GM21447 (cell line): ENCODE measurements around the gene EMCN.
"Not testable (repeated sequence)": the region's sequence is repeated elsewhere in the genome, so short reads cannot be mapped to it uniquely, and the experiment has no call there.

Source experiments
- ATAC-seq: cut with Tn5 transposase; IDR thresholded peaks from one replicate; pipeline ENCODE4 v1.9.1; 2021; ENCODE audit not compliant: unreplicated experiment

Gene EMCN

DNA sequence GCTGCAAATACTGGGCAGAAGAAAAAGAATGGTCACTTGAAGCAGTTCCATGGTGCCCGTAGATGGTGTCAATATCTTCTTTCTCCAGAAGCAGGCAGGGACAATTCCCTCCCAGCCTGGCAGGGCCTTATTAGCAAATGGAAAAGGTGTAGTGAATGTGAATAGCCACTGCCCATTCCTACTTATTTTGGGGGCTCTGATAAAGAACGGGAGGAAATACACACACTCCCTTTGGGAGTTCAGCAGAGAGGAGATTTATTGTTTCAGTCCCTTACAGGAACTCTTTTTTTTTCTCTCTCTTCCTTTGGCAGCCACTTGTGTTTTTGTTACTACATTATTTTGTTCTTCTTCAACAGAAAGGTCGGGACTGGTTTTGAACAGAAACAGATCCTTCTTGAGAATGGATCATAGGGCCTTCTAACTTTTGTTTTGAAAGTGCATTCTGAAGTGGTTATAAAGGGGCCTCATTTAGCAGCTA lies at the start of gene EMCN:
TSS of gene EMCN (minus strand) at position 159 of the 478 bp plus-strand sequence. CDS start at position 51, 108 bp downstream.
- no peak for ATAC-seq

DNA sequence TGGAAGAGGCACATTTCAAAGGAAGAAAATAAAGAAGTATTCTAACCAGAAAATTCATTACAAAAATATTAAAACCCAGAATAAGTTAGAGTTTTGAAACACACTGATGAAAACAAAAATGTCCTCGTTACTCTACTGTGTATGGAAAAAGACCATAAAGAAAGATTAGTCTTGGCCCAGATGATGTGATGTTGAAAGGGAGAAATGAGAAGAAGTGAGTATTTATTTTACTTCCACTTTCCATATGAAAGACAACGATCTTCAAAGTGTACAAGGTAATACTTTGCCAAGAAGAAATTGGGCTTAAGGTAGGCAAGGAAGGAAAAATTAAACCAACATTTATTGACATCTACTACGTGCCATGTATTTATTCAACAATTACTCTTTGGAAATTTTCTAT lies 48.6 kb upstream of the EMCN start:
- ATAC-seq, result no peak

DNA sequence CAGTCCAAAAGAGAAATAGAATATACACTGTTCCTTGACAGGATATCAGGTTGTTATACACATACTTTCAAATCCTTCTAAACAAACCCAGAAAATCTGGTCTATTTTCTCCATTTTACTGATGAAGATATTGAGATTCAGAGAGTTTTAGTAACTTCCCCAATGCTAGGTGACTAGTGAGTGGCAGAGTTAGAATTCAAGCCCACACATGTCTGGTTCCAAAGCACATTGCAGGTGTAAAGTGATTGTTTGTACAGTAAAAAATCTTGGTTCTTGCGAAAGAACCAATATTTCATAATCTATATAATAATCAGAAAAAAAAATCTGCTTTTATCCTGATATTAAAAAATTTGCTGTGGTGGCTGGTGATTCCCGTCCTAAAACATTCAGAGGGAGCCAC lies 39.5 kb upstream of the EMCN start:
- no peak for ATAC-seq

DNA sequence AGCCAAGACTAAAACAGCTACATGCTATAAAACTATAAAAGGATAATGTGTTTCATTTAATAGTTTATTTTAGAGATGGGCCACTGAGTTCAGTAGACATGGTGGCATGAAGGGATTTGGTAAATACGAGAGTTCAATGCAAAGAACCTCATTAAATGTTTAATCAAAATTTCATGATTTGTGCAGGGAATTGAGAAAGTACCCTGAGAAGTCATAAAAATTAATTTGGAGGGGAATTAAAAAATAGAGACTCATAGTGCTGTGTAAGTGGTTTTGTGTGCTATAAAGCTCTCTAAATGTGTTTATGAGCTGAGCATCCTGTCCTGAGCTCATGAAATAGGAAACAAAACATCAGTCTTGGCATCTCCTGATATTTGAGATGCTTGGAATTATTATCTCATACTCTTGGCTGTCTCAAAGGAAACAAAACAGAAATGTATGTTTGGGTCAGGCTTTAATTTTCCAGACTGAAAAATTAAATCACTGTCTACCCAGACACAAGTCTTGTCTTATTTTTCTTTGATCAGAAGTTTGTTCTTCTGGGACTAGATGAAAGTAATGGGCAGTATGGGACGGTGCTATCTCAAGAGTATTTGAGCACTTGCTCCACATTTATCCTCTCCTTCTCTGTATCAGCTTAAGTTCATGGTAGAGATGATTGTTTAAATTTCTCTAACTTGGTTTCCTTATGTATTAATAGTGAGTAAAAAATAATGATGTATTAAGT lies 38.0 kb upstream of the EMCN start:
- no peak for ATAC-seq

- ATAC-seq, result no peak
These were observed 30.4 kb upstream of the EMCN start for GRCh38 chr4:100548200-100548560.

DNA sequence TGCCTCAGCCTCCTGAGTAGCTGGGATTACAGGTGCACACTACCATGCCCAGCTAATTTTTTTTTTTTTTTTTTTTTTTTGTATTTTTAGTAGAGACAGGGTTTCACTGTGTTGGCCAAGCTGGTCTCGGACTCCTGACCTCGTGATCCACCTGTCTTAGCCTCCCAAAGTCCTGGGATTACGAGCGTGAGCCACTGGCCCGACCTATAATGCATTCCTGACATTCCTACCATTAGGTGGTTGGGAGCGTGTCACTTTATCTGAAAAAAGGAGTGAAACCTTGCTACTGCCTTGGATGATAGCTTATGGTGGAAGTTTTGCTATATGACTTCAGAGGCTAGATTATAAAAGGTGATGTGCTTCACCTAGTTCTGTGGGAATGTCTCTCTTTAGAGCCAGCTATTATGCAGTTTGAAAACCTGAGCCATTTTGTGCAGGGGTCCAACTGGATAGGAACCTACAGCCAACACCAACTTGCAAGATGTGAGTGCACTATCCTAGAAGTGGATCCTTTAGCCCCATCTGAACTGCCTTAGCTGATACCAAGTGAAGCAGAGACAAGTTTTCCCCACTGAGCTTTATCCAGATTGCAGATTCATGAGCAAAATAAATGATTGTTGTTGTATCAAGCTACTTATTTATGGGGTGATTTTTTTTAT lies 29.8 kb upstream of the EMCN start:
- no peak for ATAC-seq

GRCh38 chr4:100545427-100545826 lies 27.6 kb upstream of the EMCN start:
- no peak for ATAC-seq

GRCh38 chr4:100540131-100540530 lies 22.3 kb upstream of the EMCN start:
- no peak for ATAC-seq

GRCh38 chr4:100539706-100540105 lies 21.9 kb upstream of the EMCN start:
- no peak for ATAC-seq

- no peak for ATAC-seq
These were observed 15.9 kb upstream of the EMCN start for GRCh38 chr4:100533741-100534140.

GRCh38 chr4:100530161-100530560 lies 12.3 kb upstream of the EMCN start:
- not testable (repeated sequence) for ATAC-seq

DNA sequence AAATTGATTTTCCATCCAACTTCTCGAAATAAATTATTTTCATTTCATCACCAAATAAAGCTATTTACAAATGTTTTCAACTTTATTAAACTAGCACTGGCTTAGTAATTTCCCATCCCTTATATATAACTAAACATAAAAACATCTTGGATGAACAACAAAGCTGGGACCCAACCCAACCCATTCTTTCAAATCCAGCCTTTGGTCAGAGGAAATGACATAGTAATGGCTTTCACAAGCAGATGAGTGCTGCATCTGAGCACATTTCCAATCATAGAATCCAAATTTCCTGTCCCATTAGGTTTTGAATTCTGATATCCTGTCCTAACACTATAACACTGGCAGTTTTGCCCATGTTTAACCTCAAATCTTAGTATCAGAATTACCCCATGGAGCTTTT lies 7.9 kb upstream of the EMCN start:
- no peak for ATAC-seq

DNA sequence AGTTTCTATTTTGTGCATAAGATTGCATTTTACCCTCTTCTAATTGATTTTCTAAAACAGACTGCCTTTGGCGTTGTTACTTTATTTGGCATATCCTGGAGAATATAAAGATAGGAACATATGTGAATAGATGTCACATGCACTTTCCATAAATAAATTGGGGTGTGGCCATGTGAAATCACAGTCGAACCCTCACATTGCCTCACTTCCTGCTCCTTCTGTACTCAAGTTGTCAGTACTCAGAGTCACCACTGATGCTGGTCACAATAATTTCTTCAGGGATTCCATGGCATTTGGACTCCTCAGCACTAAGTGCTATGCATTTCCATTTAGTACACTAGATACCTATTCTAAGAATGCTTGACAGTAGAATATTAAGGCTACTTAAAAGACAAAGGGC lies 1.4 kb upstream of the EMCN start:
- no peak for ATAC-seq

- ATAC-seq, result no peak
These were observed 1.6 kb downstream of the EMCN start for GRCh38 chr4:100516225-100516624.

GRCh38 chr4:100511896-100512295 lies 5.9 kb downstream of the EMCN start:
- no peak for ATAC-seq

- no peak for ATAC-seq
These were observed 7.3 kb downstream of the EMCN start for GRCh38 chr4:100510551-100510950.

DNA sequence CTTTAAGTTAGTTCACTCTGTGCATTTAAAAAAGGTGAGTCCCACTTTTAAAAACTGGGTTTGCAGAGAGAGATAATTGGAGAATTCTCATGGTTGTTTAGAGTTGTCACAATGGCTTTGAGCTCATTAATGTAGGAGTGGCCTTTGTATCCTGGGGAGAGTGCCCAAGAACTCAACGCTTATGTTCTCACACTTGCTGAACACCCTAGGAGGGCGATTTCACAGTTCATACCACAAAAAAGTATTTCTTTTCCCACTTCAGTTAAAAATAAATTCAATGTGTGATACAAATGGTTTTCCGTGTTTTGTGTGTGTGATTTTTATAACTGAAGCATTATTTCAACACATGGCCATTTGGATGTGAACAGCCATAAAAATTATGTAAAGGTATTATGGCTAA lies 8.4 kb downstream of the EMCN start:
- ATAC-seq, result no peak

DNA sequence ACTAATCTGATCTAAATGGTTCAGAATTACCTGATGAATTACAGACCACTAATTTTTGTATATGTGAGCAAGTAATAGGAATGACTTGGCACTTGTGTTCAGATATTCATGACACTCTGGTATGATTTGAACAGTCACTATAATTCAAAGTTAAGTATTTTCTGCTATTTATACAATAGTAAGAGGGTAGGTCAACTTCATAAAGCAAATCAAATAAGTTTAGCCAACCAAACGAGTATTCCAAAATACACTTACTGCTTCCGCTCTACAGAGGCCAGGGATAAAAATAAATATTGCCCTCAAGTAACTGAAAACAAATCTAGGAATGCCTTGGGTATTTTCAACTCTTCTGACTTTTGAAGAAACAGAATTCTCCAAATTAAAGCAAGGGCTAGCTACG lies 9.1 kb downstream of the EMCN start:
- ATAC-seq, result no peak

- ATAC-seq, result no peak
These were observed 13.5 kb downstream of the EMCN start for GRCh38 chr4:100504086-100504874.

DNA sequence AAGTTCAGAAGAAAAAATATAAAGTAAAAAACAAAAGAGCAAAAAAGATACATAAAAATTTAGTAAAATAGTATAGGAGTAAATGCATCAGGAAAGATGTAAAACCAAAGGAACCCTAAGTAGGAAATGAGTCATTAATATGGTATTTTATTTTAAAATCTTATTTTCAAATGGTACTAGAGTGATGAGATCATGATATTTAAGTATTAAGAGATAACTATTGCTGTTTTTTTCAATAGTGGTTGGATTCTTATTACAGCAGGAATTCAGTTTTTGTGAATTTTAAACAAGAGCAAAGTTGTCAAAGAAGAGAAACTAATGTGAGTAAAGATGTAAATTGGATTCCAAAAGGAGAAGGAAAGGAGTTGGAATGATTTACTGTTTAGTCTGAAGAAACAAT lies 20.0 kb downstream of the EMCN start:
- no peak for ATAC-seq

DNA sequence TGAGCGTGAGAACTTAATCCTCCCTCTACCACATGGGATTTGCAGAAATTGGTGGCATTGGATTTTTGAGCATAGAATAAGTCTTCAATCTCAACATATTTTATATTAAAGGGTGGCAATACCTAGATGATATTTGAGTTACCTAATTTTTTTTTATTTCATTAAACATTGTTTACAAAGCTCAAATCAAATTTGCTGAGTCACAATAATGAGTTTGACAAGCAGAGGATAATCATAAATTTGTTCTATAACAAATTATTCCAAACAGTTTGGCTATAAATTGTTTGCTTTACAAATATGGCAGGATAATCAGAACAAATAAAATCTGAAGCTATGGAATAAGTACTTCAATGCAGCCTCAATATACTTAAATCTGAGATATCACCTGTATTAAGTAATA lies 22.7 kb downstream of the EMCN start:
- no peak for ATAC-seq

DNA sequence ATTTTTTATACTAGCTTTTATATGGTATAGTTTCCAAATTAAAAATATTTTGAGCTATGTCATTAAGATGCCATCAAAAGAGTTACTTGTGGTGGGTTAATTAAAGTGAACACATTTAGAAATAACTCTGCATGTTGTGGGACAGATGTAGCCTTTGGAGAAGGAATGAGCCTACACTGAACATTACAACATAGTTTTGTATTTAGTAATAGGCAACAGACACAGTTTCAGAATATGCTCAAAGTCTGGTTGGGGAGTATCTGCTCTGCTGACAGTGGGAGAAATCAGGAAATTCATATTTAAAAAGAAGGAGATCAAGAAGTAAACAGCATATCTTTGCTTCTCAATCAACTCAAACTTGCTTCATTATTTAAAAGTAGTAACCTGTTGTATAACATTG lies 23.7 kb downstream of the EMCN start:
- ATAC-seq, result no peak
